T follicular helper cell (primary cell): ENCODE data around the gene PCMTD2.

Experiments used
- DNase-seq: peaks from one replicate; pipeline ENCODE4 v3.0.0-alpha.2; 2020; ENCODE audit warnings: low read depth

The PCMTD2 gene

GRCh38 chr20:64238851-64239387 is 16.6 kb upstream of the PCMTD2 start:
- no peak for DNase-seq

GRCh38 chr20:64239449-64240242 is 15.9 kb upstream of the PCMTD2 start:
- no peak for DNase-seq

- no peak for DNase-seq
Observed at GRCh38 chr20:64240243-64241015, 15.1 kb upstream of the PCMTD2 start.

GRCh38 chr20:64241061-64241460 is 14.5 kb upstream of the PCMTD2 start:
- no peak for DNase-seq

- no peak for DNase-seq
Observed at GRCh38 chr20:64242003-64242796, 13.3 kb upstream of the PCMTD2 start.

- DNase-seq = no peak
Observed at GRCh38 chr20:64242797-64243475, 12.6 kb upstream of the PCMTD2 start.

GRCh38 chr20:64244281-64244805 is 11.2 kb upstream of the PCMTD2 start:
- DNase-seq = no peak

GRCh38 chr20:64244870-64245603 is 10.5 kb upstream of the PCMTD2 start:
- no peak for DNase-seq

GRCh38 chr20:64245746-64246595 is 9.6 kb upstream of the PCMTD2 start:
- no peak for DNase-seq

GRCh38 chr20:64246616-64247306 is 8.8 kb upstream of the PCMTD2 start:
- no peak for DNase-seq

- DNase-seq = no peak
Observed at GRCh38 chr20:64247307-64247618, 8.3 kb upstream of the PCMTD2 start.

- no peak for DNase-seq
Observed at GRCh38 chr20:64247970-64248841, 7.3 kb upstream of the PCMTD2 start.

- DNase-seq = no peak
Observed at GRCh38 chr20:64250027-64250426, 5.5 kb upstream of the PCMTD2 start.

GRCh38 chr20:64253000-64253383 is 2.6 kb upstream of the PCMTD2 start:
- no peak for DNase-seq

GRCh38 chr20:64253443-64253842 is 2.1 kb upstream of the PCMTD2 start:
- DNase-seq = no peak

GRCh38 chr20:64254156-64254555 is 1.4 kb upstream of the PCMTD2 start:
- no peak for DNase-seq

- no peak for DNase-seq
Observed at GRCh38 chr20:64254571-64255360, 782 bp upstream of the PCMTD2 start.
